ENCODE results near the gene TPGS1. TPM values are rescaled to one million over a fixed set of nuclear protein-coding genes. Genes with fewer than 3 reads are reported as not detected.

The TPGS1 gene
- total and polyA plus RNA-seq, 2 of the 8 experiments (the other 6 are each of a cell fraction or from before 2014, with no cell fraction given), result 9.1 to 10.6 TPM

GRCh38 chr19:488505-489417, 18.5 kb upstream of the TPGS1 start:
- H4K91ac ChIP-seq (replicated peaks; ENCODE audit: insufficient read length, low read length), result no peak overlapping the region
- no peak overlapping the region for H2BK20ac ChIP-seq (ENCODE audit: low read length)
- H4K5ac ChIP-seq (ENCODE audit: insufficient read length, low read depth, low read length), result peak overlapping the region; percentile 85
- H2BK15ac ChIP-seq (ENCODE audit: low read length), result no peak overlapping the region
- DNase-seq (ENCODE audit: low read depth in 1 of 2, low spot score in 2 of 2), result peak; percentile 60 to 97
- peak overlapping the region; percentile 6 to 84 (median 68); a peak in 6 of 7 replicates for H3K9ac ChIP-seq (replicated peaks in 1 of 4; ENCODE audit: extremely low read depth in 1 of 4, low read depth in 3 of 4, low read length in 3 of 4)
- H2BK5ac ChIP-seq (ENCODE audit: low read depth, low read length), result peak overlapping the region; percentile 60; the same call in 1 of the 2 replicates
- H3K4ac ChIP-seq (replicated peaks; ENCODE audit: insufficient read length, low read depth, low read length), result no peak overlapping the region
- no peak overlapping the region for H2BK120ac ChIP-seq (replicated peaks; ENCODE audit: low read depth, low read length)
- H2AFZ ChIP-seq (ENCODE audit: low read length), result no peak overlapping the region
- H2BK12ac ChIP-seq (ENCODE audit: low read depth, low read length), result no peak overlapping the region
- peak overlapping the region; percentile 60 to 97 for H3K4me2 ChIP-seq (ENCODE audit: insufficient read depth in 1 of 2, low read depth in 2 of 2, low read length in 2 of 2)
- H3K27ac ChIP-seq (ENCODE audit: low read depth, low read length), result peak overlapping the region; percentile 48; the same call in 1 of the 2 replicates
- peaks cover 0 to 2% of the 10 kb centered on the region in 2 experiments; a peak in 1 of 4 replicates for H3K9me3 ChIP-seq (ENCODE audit: insufficient read depth in 2 of 2, low read depth in 1 of 2, low read length in 1 of 2)
- CTCF ChIA-PET (ENCODE audit: partially characterized antibody), result interaction anchor here (0.6 to 5.8 kb wide), 9 partner anchors 11 to 142 kb away, joined by 3 to 23 read pairs (median 5); no protein-coding TSS in a partner anchor
- H3K79me2 ChIP-seq (ENCODE audit: control insufficient read depth in 1 of 2, insufficient read depth in 2 of 2, low read length in 2 of 2), result no peaks in the 10 kb centered on the region
- POLR2A ChIA-PET (ENCODE audit: partially characterized antibody), result interaction anchor here (0.6 to 2.5 kb wide), 6 partner anchors 9 to 142 kb away, joined by 3 to 9 read pairs (median 4); a partner anchor contains a TSS
- no peak overlapping the region for H3K14ac ChIP-seq (ENCODE audit: insufficient read length)
- no peaks in the 10 kb centered on the region; the same call in 1 of the 2 replicates for H3K79me1 ChIP-seq (ENCODE audit: low read depth, low read length)
- H4K8ac ChIP-seq (ENCODE audit: extremely low read depth, insufficient read depth, low read length), result peak overlapping the region; percentile 96; the same call in 1 of the 2 replicates
- no peak overlapping the region for H2AK5ac ChIP-seq (ENCODE audit: low read depth, low read length)
- H3K23ac ChIP-seq (ENCODE audit: insufficient read length), result no peak overlapping the region
- H3K4me3 ChIP-seq (ENCODE audit: extremely low read depth in 1 of 4, insufficient read depth in 2 of 4, low read depth in 3 of 4, low read length in 4 of 4), result peak overlapping the region; percentile 62 to 85 (median 76)
- peaks cover 0 to 3% of the 10 kb centered on the region in 2 experiments for H4K20me1 ChIP-seq (replicated peaks in 1 of 2; ENCODE audit: control insufficient read depth in 1 of 2, insufficient read depth in 2 of 2, low read length in 2 of 2)
- H3K27me3 ChIP-seq (replicated peaks in 1 of 4; ENCODE audit: control insufficient read depth in 3 of 4, extremely low read depth in 1 of 4, insufficient read depth in 3 of 4, low read length in 3 of 4), result no peaks in the 10 kb centered on the region; a peak in 2 of 7 replicates
- H3K4me1 ChIP-seq (replicated peaks in 1 of 4; ENCODE audit: control insufficient read depth in 3 of 4, insufficient read depth in 4 of 4, low read length in 3 of 4), result peaks cover 0 to 16% (median 10%) of the 10 kb centered on the region in 4 experiments; a peak in 6 of 7 replicates
- FAIRE-seq, result no peak
- WGBS, 2 experiments (ENCODE audit: extremely low coverage in 1 of 2, insufficient coverage in 1 of 2, insufficient read length in 1 of 2, insufficient replicate concordance in 2 of 2, low coverage in 1 of 2, low lambda C conversion rate in 2 of 2, missing lambda C conversion rate in 1 of 2), result 1% methylated on average over 49 of the region's 114 CpGs; no CpG with 5 or more reads in 1 of the 2 experiments
- H3K36me3 ChIP-seq (ENCODE audit: control insufficient read depth in 2 of 4, insufficient read depth in 4 of 4, low read length in 3 of 4), result no peaks in the 10 kb centered on the region
- peaks cover 5% of the 10 kb centered on the region; the same call in 1 of the 2 replicates for H3K23me2 ChIP-seq (ENCODE audit: low read depth, low read length)
- H3K56ac ChIP-seq (replicated peaks; ENCODE audit: insufficient read length, low read depth, low read length), result peak overlapping the region; percentile 69
- H3K18ac ChIP-seq (ENCODE audit: extremely low read depth, low read length), result peak overlapping the region; percentile 32
- TF ChIP-seq KDM5A (IDR thresholded peaks at IDR 0.05; ENCODE audit: low read length) (no peak), SIN3A (conservative IDR thresholded peaks at IDR 0.05 in 1 of 2, IDR thresholded peaks at IDR 0.05 in 1 of 2; ENCODE audit: low read depth in 1 of 2, low read length in 2 of 2) (peak; percentile 53 to 64; a peak in 2 of 4 replicates), SAP30 (IDR thresholded peaks at IDR 0.05; ENCODE audit: insufficient read depth, insufficient replicate concordance, low read length) (no peak), TAF7 (optimal IDR thresholded peaks at IDR 0.05; ENCODE audit: borderline replicate concordance, low read depth, low read length) (peak; percentile 51), CEBPB (IDR thresholded peaks at IDR 0.05; ENCODE audit: low read depth, low read length) (no peak), KDM4A (IDR thresholded peaks at IDR 0.05; ENCODE audit: low read depth, low read length, severe bottlenecking) (peak; percentile 95), NRF1 (IDR thresholded peaks at IDR 0.05; ENCODE audit: low read depth, low read length) (peak; percentile 33; the same call in 1 of the 2 replicates), EGR1 (IDR thresholded peaks at IDR 0.05; ENCODE audit: borderline replicate concordance, low read depth, low read length) (peak; percentile 37; the same call in 1 of the 2 replicates), BACH1 (IDR thresholded peaks at IDR 0.05; ENCODE audit: low read length) (peak; percentile 33; the same call in 1 of the 2 replicates), TAF1 (IDR thresholded peaks at IDR 0.05; ENCODE audit: low read depth, low read length) (peak; percentile 73)
